Esophagus muscularis mucosa (tissue), 4 donors: ENCODE data around the gene CLTC. TPM values are rescaled to one million over a fixed set of nuclear protein-coding genes. Genes with fewer than 3 reads are reported as not detected.

ENCODE experiments used
- DNase-seq: peaks from one replicate; pipeline ENCODE4 v3.0.0-alpha.2; 2017; ENCODE audit errors: extremely low spot score
- H3K27ac ChIP-seq, 4 donors: fragments of 200-600 bp; sonication (generic); replicated peaks in 1 of 4; 1 replicate in 3 of 4; 2 replicates in 1 of 4; pipeline ENCODE4 v1.5.1; 2016 to 2019; ENCODE audit warnings: mild to moderate bottlenecking in 1 of 4
- H3K27me3 ChIP-seq, 4 donors: fragments of 200-600 bp; sonication (generic); one replicate each; pipeline versions ENCODE4 v1.5.1 to v1.6.0; 2016 to 2019
- H3K36me3 ChIP-seq, 4 donors: fragments of 200-600 bp; sonication (generic); one replicate each; pipeline ENCODE4 v1.5.1; 2016 to 2019
- H3K4me1 ChIP-seq, 4 donors: fragments of 200-600 bp; sonication (generic); one replicate each; pipeline ENCODE4 v1.5.1; 2016 to 2019
- H3K4me3 ChIP-seq, 4 donors: fragments of 200-600 bp; sonication (generic); 1 replicate in 2 of 4; 2 replicates in 2 of 4; pipeline ENCODE4 v1.5.1; 2016 to 2019; ENCODE audit warnings: mild to moderate bottlenecking in 4 of 4, moderate library complexity in 1 of 4
- H3K9me3 ChIP-seq, 4 donors: fragments of 200-600 bp; sonication (generic); 1 replicate in 3 of 4; 2 replicates in 1 of 4; pipeline ENCODE4 v1.5.1; 2016 to 2019
- CTCF ChIP-seq, 3 experiments: fragments of 200-600 bp in 2 of 3; fragments of 450-650 bp in 1 of 3; sonication (generic) in 2 of 3; IDR thresholded peaks; one replicate each; pipeline ENCODE4 v1.5.1; 2017 to 2019; ENCODE audit warnings: antibody characterized with exemption in 3 of 3, mild to moderate bottlenecking in 2 of 3, moderate library complexity in 1 of 3
- EP300 ChIP-seq: sonication (generic); formaldehyde crosslinking; IDR thresholded peaks from one replicate; pipeline ENCODE4 v1.6.1; 2017; ENCODE audit warnings: antibody characterized with exemption
- POLR2A ChIP-seq: fragments of 450-650 bp; IDR thresholded peaks from one replicate; pipeline ENCODE4 v1.6.1; 2017; ENCODE audit warnings: antibody characterized with exemption, moderate library complexity, mild to moderate bottlenecking, low read depth
- POLR2AphosphoS5 ChIP-seq, 2 donors: sonication (generic); formaldehyde crosslinking; IDR thresholded peaks; one replicate each; pipeline ENCODE4 v1.6.1; 2017; ENCODE audit warnings: antibody characterized with exemption in 2 of 2
- WGBS: methylation state at CpG from one replicate; pipeline ENCODE4 v1.1.5; 2018; 5-methylcytosine and 5-hydroxymethylcytosine counted together
- intact Hi-C: fragments of 100-400 bp; cut with DNase I; formaldehyde crosslinking; loops from one replicate; pipeline ENCODE4 v1.15.1; 2023
- total RNA-seq, 4 donors: library from RNA; depleted of rRNA; stranded (reverse); fragments of >200 nt; gene quantifications; one replicate each; pipeline versions ENCODE4 v1.1.0 to v1.2.1, GENCODE V29; 2016

Gene CLTC
- total RNA-seq, 4 donors from 2014 or later, result 206 to 283 (median 252) TPM

DNA sequence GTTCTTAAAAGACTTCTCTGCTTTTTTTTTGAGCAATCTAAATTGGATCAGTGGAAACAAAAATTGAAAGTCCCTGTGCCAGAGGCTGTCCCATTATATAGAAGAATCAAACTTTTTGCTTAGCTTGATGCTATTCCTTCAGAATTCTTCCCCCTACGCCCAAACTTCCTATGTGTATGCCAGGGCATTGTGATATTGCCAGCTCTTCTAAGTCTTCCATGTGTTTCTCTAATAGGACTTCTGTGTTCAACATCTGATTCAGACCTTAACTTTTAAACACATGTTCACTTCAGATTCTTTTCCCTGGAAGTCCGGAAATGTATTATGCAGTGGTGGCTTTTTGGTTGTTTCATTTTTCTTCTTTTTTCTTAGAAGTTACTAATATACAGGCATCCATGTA lies 68.8 kb downstream of the CLTC start:
- H3K4me3 ChIP-seq, result no peak overlapping the region
- no peaks in the 10 kb centered on the region for H3K9me3 ChIP-seq
- H3K27ac ChIP-seq, result no peak overlapping the region
- intact Hi-C loops, result no loop called here
- TF ChIP-seq EP300, result no peak
- no peak for TF ChIP-seq CTCF (IDR thresholded peaks at IDR 0.05)
- TF ChIP-seq POLR2A, result no peak
- TF ChIP-seq POLR2AphosphoS5 (IDR thresholded peaks at IDR 0.05), result no peak
- DNase-seq, result no peak
- WGBS, result 73% methylated on average over 2 of the region's 2 CpGs
- no peaks in the 10 kb centered on the region for H3K27me3 ChIP-seq
- peaks cover 0 to 14% (median 11%) of the 10 kb centered on the region in 4 donors for H3K4me1 ChIP-seq
- peaks cover 26 to 100% (median 87%) of the 10 kb centered on the region in 4 donors for H3K36me3 ChIP-seq

GRCh38 chr17:59693582-59693981 lies 73.9 kb downstream of the CLTC start:
- H3K27ac ChIP-seq, result no peak overlapping the region
- no peaks in the 10 kb centered on the region for H3K9me3 ChIP-seq
- no peak for DNase-seq
- H3K4me1 ChIP-seq, result peaks cover 0 to 3% (median 0%) of the 10 kb centered on the region in 4 donors
- WGBS, result 92% methylated on average over 7 of the region's 7 CpGs
- intact Hi-C loops, result no loop called here
- peaks cover 51 to 100% (median 90%) of the 10 kb centered on the region in 4 donors for H3K36me3 ChIP-seq
- no peak overlapping the region for H3K4me3 ChIP-seq
- no peak for TF ChIP-seq POLR2AphosphoS5 (IDR thresholded peaks at IDR 0.05)
- TF ChIP-seq EP300, result no peak
- TF ChIP-seq CTCF (IDR thresholded peaks at IDR 0.05), result no peak
- TF ChIP-seq POLR2A, result no peak
- no peaks in the 10 kb centered on the region for H3K27me3 ChIP-seq

DNA sequence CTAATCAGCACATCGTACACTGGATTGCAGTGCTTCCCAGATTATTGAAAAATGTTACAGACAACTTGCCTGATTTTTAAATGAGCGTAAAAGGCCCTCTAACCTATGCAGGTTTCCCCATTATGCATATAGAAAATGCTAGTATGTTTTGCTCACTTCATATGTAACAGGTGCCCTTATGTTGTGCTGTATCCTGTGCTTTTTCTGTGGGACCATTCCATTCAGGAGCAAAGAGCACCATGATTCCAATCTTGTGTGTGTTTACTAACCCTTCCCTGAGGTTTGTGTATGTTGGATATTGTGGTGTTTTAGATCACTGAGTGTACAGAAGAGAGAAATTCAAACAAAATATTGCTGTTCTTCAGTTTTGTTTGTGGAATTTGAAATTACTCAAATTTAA lies 74.6 kb downstream of the CLTC start:
- Histone ChIP-seq H3K27me3 (no peaks in the 10 kb centered on the region), H3K27ac (no peak overlapping the region), H3K36me3 (peaks cover 51 to 100% (median 95%) of the 10 kb centered on the region in 4 donors), H3K4me1 (peaks cover 0 to 4% (median 0%) of the 10 kb centered on the region in 4 donors), H3K9me3 (no peaks in the 10 kb centered on the region), H3K4me3 (no peak overlapping the region)
- intact Hi-C loops, result no loop called here
- 76% methylated on average over 2 of the region's 2 CpGs for WGBS
- TF ChIP-seq POLR2A (no peak), POLR2AphosphoS5 (IDR thresholded peaks at IDR 0.05) (no peak), EP300 (no peak), CTCF (IDR thresholded peaks at IDR 0.05) (no peak)
- DNase-seq, result no peak

DNA sequence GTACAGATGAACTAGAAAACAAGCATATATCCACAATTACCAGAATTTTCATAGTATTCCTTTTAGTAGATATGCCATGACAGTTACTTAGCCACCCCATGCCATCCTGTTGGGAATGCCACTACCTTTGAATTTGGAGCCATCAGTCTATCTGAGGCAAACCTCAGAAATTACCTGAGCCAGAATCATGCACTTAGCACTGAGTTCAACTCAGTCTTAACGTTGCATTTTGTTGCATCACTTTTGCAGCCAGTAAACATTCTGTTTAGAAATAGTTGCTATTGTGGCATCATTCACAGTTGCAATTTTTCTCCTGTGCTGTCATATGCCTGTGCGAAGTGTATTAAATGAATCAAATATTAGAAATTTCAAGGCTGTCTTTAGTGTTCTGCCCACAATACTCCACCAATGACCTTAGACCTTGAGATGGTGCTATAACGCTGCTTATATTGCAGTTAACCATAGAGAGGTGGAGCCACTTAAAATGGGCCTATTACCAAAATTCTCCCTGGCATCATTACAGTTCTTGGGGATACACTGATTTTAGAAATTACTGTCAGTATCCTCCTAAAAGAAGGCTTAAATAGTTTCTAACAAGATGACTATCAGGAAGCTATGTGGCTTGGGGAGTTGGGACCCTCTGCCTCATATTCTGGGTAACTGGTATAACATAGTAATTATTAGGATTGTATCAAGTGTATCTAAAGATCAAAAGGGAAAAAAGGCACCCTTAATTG lies 76.4 kb downstream of the CLTC start:
- no peak overlapping the region for H3K4me3 ChIP-seq
- intact Hi-C loops, result no loop called here
- peaks cover 39 to 91% (median 85%) of the 10 kb centered on the region in 4 donors for H3K36me3 ChIP-seq
- H3K27me3 ChIP-seq, result no peaks in the 10 kb centered on the region
- H3K4me1 ChIP-seq, result peaks cover 0 to 4% (median 0%) of the 10 kb centered on the region in 4 donors
- no peak for TF ChIP-seq EP300
- no peak for TF ChIP-seq POLR2A
- peak in 1 of 2 donors; percentile 11 for TF ChIP-seq POLR2AphosphoS5 (IDR thresholded peaks at IDR 0.05)
- no peak for DNase-seq
- WGBS, result 81% methylated on average over 3 of the region's 3 CpGs
- no peaks in the 10 kb centered on the region for H3K9me3 ChIP-seq
- no peak overlapping the region for H3K27ac ChIP-seq

GRCh38 chr17:59696682-59697277 lies 77.1 kb downstream of the CLTC start:
- DNase-seq, result no peak
- H3K36me3 ChIP-seq, result peaks cover 35 to 84% (median 80%) of the 10 kb centered on the region in 4 donors
- TF ChIP-seq POLR2A (no peak), POLR2AphosphoS5 (IDR thresholded peaks at IDR 0.05) (no peak), CTCF (IDR thresholded peaks at IDR 0.05) (no peak), EP300 (no peak)
- no peak overlapping the region for H3K4me3 ChIP-seq
- intact Hi-C loops, result no loop called here
- no peaks in the 10 kb centered on the region for H3K9me3 ChIP-seq
- no peaks in the 10 kb centered on the region for H3K27me3 ChIP-seq
- H3K4me1 ChIP-seq, result peaks cover 0 to 4% (median 0%) of the 10 kb centered on the region in 4 donors
- WGBS, result 84% methylated on average over 2 of the region's 2 CpGs
- H3K27ac ChIP-seq, result no peak overlapping the region
